ENCODE data around the gene COL2A1.

The COL2A1 gene

GRCh38 chr12:47988073-47989022 lies 15.9 kb downstream of the COL2A1 start:
- no peak for DNase-seq

GRCh38 chr12:47987411-47988072 lies 16.7 kb downstream of the COL2A1 start:
- DNase-seq, result no peak

- DNase-seq, result no peak
Observed at GRCh38 chr12:47986832-47987231, 17.4 kb downstream of the COL2A1 start.

GRCh38 chr12:47986291-47986660 lies 18.0 kb downstream of the COL2A1 start:
- no peak for DNase-seq

- DNase-seq, result no peak
Observed at GRCh38 chr12:47985596-47986290, 18.5 kb downstream of the COL2A1 start.

- DNase-seq, result no peak
Observed at GRCh38 chr12:47984331-47984801, 19.9 kb downstream of the COL2A1 start.

GRCh38 chr12:47983541-47984115 lies 20.6 kb downstream of the COL2A1 start:
- no peak for DNase-seq

GRCh38 chr12:47982770-47983169 lies 21.5 kb downstream of the COL2A1 start:
- DNase-seq, result no peak

- DNase-seq, result no peak
Observed at GRCh38 chr12:47982311-47982710, 22.0 kb downstream of the COL2A1 start.

- no peak for DNase-seq
Observed at GRCh38 chr12:47981496-47982260, 22.6 kb downstream of the COL2A1 start.

- DNase-seq, result no peak
Observed at GRCh38 chr12:47980779-47981495, 23.3 kb downstream of the COL2A1 start.

- no peak for DNase-seq
Observed at GRCh38 chr12:47980197-47980596, 24.1 kb downstream of the COL2A1 start.

- no peak for DNase-seq
Observed at GRCh38 chr12:47979686-47980085, 24.6 kb downstream of the COL2A1 start.

- DNase-seq, result no peak
Observed at GRCh38 chr12:47979166-47979565, 25.1 kb downstream of the COL2A1 start.

- no peak for DNase-seq
Observed at GRCh38 chr12:47978598-47978873, 25.7 kb downstream of the COL2A1 start.

- DNase-seq, result no peak
Observed at GRCh38 chr12:47977772-47978597, 26.3 kb downstream of the COL2A1 start.

- no peak for DNase-seq
Observed at GRCh38 chr12:47977046-47977771, 27.1 kb downstream of the COL2A1 start.

- no peak for DNase-seq
Observed at GRCh38 chr12:47975816-47976215, 28.5 kb downstream of the COL2A1 start.

GRCh38 chr12:47975036-47975620 lies 29.1 kb downstream of the COL2A1 start:
- no peak for DNase-seq

GRCh38 chr12:47973870-47974269 lies 30.4 kb downstream of the COL2A1 start:
- no peak for DNase-seq

Data from NCI-H345 (cell line).